GM12872 (cell line): ENCODE measurements around the gene ATP5F1D.
A peak's percentile ranks its signal among the peaks of the same experiment; 100 is the strongest.

Experiments
- TF ChIP-seq, protein P1 (sequence below): IDR thresholded peaks from 3 replicates; pipeline ENCODE4 v1.5.1; 2011; ENCODE audit warnings: low read depth, mild to moderate bottlenecking, low read length, moderate library complexity; ENCODE audit not compliant: insufficient read depth

Gene ATP5F1D

DNA sequence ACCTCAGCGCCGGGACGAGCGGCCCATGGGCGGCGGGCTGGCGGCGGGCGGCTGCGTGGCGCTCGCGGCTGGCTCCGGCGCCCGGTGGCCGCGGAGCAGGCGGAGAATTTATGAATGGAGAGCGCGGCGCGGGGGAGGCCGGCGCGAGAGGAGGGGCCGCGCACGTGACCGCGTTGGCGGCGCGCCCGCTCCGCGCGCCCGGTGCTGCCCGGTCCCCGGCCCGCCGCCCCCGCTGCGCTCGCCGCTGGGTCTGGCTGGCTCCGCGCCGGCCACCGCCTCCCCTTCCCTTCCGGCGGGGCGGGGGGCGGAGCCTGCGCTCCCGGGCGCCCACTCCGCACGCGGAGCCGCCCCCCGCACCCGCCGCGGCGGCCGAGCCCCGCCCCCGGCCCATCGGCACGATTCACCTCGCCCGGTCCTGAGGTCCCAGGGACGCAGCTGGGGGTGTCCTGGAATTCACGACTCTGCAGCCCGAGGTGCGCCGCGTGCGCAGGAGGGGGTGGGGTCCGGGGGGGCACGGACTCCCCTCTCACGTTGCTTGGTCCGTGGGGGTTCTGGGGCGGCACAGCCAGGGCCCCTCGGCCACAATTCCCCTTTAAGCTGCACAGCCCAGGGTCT is 3.7 kb upstream of the ATP5F1D start, which contains the start of gene CBARP:
TSS of gene CBARP (minus strand) at position 252 of the 615 bp plus-strand sequence. CDS start 1,905 bp downstream, outside the sequence.
- TF ChIP-seq, protein P1, sequence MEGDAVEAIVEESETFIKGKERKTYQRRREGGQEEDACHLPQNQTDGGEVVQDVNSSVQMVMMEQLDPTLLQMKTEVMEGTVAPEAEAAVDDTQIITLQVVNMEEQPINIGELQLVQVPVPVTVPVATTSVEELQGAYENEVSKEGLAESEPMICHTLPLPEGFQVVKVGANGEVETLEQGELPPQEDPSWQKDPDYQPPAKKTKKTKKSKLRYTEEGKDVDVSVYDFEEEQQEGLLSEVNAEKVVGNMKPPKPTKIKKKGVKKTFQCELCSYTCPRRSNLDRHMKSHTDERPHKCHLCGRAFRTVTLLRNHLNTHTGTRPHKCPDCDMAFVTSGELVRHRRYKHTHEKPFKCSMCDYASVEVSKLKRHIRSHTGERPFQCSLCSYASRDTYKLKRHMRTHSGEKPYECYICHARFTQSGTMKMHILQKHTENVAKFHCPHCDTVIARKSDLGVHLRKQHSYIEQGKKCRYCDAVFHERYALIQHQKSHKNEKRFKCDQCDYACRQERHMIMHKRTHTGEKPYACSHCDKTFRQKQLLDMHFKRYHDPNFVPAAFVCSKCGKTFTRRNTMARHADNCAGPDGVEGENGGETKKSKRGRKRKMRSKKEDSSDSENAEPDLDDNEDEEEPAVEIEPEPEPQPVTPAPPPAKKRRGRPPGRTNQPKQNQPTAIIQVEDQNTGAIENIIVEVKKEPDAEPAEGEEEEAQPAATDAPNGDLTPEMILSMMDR, result no peak

DNA sequence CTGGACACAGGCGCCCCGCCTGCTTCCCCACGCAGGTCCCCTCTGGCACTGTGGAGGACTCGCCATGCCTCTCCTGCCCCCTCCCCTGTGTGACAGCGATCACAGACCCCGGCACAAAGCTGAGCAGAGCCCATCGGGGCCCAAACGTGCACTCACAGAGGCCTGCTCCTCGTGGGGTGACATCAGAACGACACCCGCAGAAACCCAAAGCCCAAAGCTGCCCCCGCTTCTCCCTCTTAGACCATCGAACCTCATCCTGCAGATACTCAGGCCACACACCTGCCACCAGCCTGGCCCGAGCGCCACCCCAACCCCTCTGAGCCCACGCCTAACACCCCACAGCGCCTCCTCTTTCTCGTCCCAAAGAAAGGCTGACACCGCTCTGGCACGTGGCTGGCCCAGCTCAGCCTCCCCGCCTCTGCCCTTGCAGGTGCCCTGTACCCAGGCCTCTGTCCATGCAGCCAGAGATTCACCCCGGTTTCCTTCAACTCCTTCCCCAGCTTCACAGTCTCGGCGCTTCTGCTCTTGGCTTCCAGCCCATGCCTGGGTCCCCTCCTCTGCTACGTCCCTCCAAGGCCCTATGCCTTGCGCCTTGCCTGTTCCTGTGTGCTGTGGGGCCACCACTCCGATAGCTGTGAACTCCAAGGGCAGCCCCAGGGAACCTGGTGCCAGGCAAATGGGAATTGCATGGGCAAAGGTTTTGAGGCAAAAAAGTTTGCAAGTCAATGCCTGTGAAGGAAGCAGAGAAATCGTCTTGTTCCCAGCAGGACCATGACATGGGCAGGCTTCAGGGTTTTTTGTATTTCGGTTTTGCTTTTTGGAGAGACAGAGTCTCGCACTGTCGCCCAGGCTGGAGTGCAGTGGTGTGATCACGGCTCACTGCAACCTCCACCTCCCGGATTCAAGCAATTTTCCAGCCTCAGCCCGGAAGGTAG is 2.9 kb upstream of the ATP5F1D start:
- TF ChIP-seq, protein P1, result no peak

DNA sequence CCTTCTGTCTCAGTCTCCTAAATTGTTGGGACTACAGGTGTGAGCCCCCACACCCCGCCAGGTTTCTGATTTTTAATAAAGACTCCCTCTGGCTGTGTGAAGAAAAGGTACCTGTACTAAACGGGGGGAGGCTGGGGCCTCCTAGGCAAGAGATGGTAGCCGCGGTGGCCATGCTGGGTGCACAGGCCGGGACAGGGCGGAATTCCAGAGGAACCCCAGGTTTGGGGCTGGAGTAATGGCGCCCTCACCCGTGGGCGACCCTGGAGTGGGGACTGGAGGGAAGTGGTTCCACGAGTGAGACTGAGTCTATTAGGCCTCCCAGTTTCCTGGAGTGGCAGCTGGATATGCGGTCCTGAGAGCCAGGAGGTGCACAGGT is 2.1 kb upstream of the ATP5F1D start:
- TF ChIP-seq, protein P1, result no peak

DNA sequence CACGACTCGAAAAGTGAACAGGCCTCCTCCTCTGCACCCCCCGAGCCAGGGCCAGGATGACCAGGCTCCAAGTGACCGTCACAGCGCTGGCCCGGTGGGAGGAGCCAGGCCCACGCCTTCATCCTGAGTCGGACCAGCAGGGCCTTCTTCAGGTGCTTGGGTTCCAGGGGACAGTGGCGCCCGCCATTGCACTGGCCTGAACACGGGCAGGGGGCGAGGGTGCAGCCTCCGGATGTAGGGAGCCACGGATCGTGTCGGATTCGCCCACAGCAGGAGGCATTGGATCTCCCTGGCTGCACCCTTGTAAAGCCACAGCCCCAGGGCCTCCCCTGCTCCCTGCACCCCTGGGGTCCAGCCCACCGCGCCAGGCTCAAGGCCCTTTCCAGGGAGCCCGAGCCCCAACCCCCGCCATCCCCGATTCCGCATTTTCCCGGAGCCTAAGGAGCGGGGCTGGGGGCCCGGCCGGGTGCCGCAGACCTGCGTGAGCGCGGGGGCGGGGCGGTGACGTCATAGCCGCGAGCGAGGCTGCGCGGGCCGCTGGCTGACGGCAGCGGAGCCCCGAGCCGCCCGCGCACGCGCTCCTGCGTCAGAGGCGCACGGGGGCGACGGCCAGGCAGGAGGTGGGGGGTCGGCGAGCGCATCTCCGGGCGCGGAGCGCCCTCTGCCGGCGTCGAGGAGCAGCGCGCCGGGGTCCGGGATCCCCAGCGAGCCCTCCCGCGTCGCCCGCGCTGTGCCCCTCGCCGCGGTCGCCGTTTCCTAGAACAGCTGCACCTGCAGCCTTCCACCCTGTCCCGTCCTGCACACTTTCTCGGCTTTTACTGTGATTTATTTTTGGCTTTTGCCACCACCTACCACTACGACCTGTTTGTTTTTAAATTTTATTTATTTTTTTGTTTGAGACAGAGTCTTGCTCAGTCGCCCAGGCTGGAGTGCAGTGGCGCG is 1.5 kb upstream of the ATP5F1D start:
- TF ChIP-seq, protein P1, result peak; percentile 82

DNA sequence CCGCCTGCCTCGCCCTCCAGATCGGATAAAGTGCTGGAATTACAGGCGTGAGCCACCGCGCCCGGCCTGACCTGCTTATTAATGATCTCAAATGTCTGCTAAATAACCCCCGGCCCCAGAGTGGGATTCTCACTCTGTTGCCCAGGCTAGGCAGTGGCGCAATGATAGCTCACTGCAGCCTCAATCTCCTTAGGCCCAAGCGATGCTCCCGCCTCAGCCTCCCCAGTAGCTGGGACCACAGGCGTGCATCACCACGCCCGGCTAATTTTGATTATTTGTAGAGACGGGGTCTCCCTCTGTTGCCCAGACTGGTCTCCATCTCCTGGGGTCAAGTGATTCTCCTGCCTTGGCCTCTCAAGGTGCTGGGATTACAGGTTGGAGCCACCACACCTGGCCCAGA is 626 bp upstream of the ATP5F1D start:
- TF ChIP-seq, protein P1, result no peak

DNA sequence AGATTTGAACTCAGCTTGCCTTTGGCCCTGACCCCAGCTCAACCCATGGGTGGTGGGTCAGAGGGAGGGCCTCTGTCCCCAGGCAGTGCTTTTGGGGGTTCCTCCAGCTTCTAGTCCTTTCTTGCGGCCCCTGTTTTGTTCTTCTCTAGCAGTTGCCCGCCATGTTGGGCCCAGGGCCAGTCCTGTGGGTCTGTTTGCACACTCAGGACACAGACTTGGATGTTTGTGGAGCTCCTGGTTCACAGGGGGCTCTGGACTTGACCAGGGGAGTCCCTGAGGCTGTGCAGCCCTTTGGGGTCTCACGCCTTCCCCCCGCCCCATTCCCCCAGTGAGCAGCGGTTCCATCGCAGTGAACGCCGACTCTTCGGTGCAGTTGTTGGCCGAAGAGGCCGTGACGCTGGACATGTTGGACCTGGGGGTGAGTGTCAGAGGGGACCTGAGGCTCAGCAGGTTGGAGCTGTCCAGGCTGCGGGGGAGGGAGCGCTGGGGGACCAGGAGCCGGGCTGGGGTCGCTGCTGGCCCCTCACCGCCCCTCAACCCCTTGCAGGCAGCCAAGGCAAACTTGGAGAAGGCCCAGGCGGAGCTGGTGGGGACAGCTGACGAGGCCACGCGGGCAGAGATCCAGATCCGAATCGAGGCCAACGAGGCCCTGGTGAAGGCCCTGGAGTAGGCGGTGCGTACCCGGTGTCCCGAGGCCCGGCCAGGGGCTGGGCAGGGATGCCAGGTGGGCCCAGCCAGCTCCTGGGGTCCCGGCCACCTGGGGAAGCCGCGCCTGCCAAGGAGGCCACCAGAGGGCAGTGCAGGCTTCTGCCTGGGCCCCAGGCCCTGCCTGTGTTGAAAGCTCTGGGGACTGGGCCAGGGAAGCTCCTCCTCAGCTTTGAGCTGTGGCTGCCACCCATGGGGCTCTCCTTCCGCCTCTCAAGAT is 2.5 kb downstream of the ATP5F1D start:
- TF ChIP-seq, protein P1, result peak; percentile 97
